Upper lobe of left lung (tissue), 4 donors: ENCODE data around the gene ANK3.

Experiments
- POLR2A ChIP-seq, 4 donors: fragments of 450-650 bp; IDR thresholded peaks; one replicate each; pipeline ENCODE4 v1.5.1; 2016 to 2017; ENCODE audit warnings: antibody characterized with exemption in 4 of 4, mild to moderate bottlenecking in 2 of 4
- TF ChIP-seq, protein P1 (sequence below), 6 experiments: fragments of 450-650 bp in 4 of 6; fragments of 200-600 bp in 2 of 6; sonication (generic) in 2 of 6; IDR thresholded peaks; one replicate each; pipeline ENCODE4 v1.5.1; 2016 to 2019; ENCODE audit warnings: antibody characterized with exemption in 6 of 6

DNA sequence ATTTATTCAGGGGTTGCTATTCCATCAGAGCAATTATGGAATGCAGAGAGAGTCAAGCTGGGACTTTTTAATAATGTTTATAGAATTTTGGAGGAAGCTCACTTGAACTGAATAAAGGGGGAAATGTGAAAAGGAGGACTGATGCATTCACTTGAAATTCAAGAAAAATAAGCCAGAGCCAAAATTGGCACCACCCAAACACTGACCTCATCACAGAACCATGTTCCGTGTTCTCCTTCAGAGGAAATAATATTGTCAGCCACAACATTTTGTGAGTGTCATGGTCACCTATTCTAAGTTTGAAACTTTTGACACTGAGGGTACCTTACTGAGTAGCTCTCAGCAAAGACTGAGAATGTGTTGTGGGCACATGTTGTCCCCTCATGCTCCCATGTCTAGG, 207.0 kb downstream of the ANK3 start:
- TF ChIP-seq, protein P1, sequence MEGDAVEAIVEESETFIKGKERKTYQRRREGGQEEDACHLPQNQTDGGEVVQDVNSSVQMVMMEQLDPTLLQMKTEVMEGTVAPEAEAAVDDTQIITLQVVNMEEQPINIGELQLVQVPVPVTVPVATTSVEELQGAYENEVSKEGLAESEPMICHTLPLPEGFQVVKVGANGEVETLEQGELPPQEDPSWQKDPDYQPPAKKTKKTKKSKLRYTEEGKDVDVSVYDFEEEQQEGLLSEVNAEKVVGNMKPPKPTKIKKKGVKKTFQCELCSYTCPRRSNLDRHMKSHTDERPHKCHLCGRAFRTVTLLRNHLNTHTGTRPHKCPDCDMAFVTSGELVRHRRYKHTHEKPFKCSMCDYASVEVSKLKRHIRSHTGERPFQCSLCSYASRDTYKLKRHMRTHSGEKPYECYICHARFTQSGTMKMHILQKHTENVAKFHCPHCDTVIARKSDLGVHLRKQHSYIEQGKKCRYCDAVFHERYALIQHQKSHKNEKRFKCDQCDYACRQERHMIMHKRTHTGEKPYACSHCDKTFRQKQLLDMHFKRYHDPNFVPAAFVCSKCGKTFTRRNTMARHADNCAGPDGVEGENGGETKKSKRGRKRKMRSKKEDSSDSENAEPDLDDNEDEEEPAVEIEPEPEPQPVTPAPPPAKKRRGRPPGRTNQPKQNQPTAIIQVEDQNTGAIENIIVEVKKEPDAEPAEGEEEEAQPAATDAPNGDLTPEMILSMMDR (IDR thresholded peaks at IDR 0.05): no peak
- no peak for TF ChIP-seq POLR2A (IDR thresholded peaks at IDR 0.05)
